HCT116 (cell line): ENCODE measurements around the gene RIPOR3.
A peak's percentile ranks its signal among the peaks of the same experiment; 100 is the strongest.

Source experiments
- CTCF ChIP-seq, 3 experiments: fragments of 200-600 bp in 1 of 3; sonication (generic) in 1 of 3; IDR thresholded peaks in 2 of 3; conservative IDR thresholded peaks in 1 of 3; 2 replicates each; pipeline ENCODE4 v1.5.1; 2012 to 2017; ENCODE audit warnings: low read depth in 2 of 3, low read length in 2 of 3, antibody characterized with exemption in 1 of 3, borderline replicate concordance in 1 of 3, control low read depth in 1 of 3, mild to moderate bottlenecking in 1 of 3, mixed read lengths in 1 of 3, mixed run types in 1 of 3, moderate library complexity in 1 of 3; ENCODE audit not compliant: insufficient read depth in 1 of 3
- EZH2phosphoT487 ChIP-seq: fragments of 200-600 bp; IDR thresholded peaks from 2 replicates; pipeline ENCODE4 v1.6.1; 2018; ENCODE audit warnings: antibody characterized with exemption, borderline replicate concordance
- POLR2A ChIP-seq: IDR thresholded peaks from 2 replicates; pipeline ENCODE4 v1.7.0; 2011; ENCODE audit warnings: borderline replicate concordance; ENCODE audit not compliant: insufficient read depth, insufficient read length; ENCODE audit errors: extremely low read depth
- POLR2AphosphoS5 ChIP-seq: IDR thresholded peaks from 2 replicates; pipeline ENCODE4 v1.6.1; 2011; ENCODE audit warnings: mild to moderate bottlenecking, low read depth, low read length, moderate library complexity
- REST ChIP-seq: IDR thresholded peaks from 2 replicates; pipeline ENCODE4 v1.6.1; 2012; ENCODE audit warnings: low read depth
- SIN3A ChIP-seq: IDR thresholded peaks from 2 replicates; pipeline ENCODE4 v1.6.1; 2012; ENCODE audit warnings: low read depth
- ZNF274 ChIP-seq: fragments of 200-500 bp; sonication (Bioruptor generic); IDR thresholded peaks from 2 replicates; pipeline ENCODE4 v1.6.1; 2014; ENCODE audit warnings: mild to moderate bottlenecking, low read depth, low read length, inconsistent platforms

GRCh38 chr20:50735813-50736212, 44.5 kb upstream of the RIPOR3 start:
- no peak for TF ChIP-seq CTCF (IDR thresholded peaks at IDR 0.05 in 2 of 3, conservative IDR thresholded peaks at IDR 0.05 in 1 of 3; ENCODE audit: borderline replicate concordance in 1 of 3, insufficient read depth in 1 of 3, low read depth in 2 of 3, low read length in 2 of 3)
- TF ChIP-seq EZH2phosphoT487 = no peak
- no peak for TF ChIP-seq ZNF274
- TF ChIP-seq POLR2AphosphoS5 = 0 out of 2 replicates have a peak, but pooled peaks have one; percentile 15
- TF ChIP-seq REST = no peak
- no peak for TF ChIP-seq SIN3A
- TF ChIP-seq POLR2A = no peak
